NCI-H345 (cell line): ENCODE measurements around the gene CACNA1G.

Experiments
- DNase-seq: peaks from one replicate; lab custom pipeline; 2025; lab: John Stamatoyannopoulos, UW

CACNA1G gene

GRCh38 chr17:50533720-50534148 lies 26.8 kb upstream of the CACNA1G start:
- peak; percentile 19 for DNase-seq

GRCh38 chr17:50534222-50534978 lies 26.1 kb upstream of the CACNA1G start:
- DNase-seq = no peak

- no peak for DNase-seq
Observed at GRCh38 chr17:50534979-50535326, 25.6 kb upstream of the CACNA1G start.

- DNase-seq = no peak
Observed at GRCh38 chr17:50535407-50535806, 25.1 kb upstream of the CACNA1G start.

- no peak for DNase-seq
Observed at GRCh38 chr17:50536683-50537646, 23.6 kb upstream of the CACNA1G start.

- no peak for DNase-seq
Observed at GRCh38 chr17:50537721-50538548, 22.6 kb upstream of the CACNA1G start.

GRCh38 chr17:50538549-50539410 lies 21.7 kb upstream of the CACNA1G start:
- DNase-seq = no peak

- DNase-seq = peak; percentile 14
Observed at GRCh38 chr17:50539762-50540559, 20.6 kb upstream of the CACNA1G start.

- DNase-seq = no peak
Observed at GRCh38 chr17:50540560-50541401, 19.7 kb upstream of the CACNA1G start.

- DNase-seq = no peak
Observed at GRCh38 chr17:50541402-50541715, 19.2 kb upstream of the CACNA1G start.

- DNase-seq = peak; percentile 90
Observed at GRCh38 chr17:50541716-50542688, 18.5 kb upstream of the CACNA1G start.

- no peak for DNase-seq
Observed at GRCh38 chr17:50542795-50543774, 17.4 kb upstream of the CACNA1G start.

GRCh38 chr17:50544516-50544915 lies 16.0 kb upstream of the CACNA1G start:
- DNase-seq = no peak

GRCh38 chr17:50545311-50545710 lies 15.2 kb upstream of the CACNA1G start:
- DNase-seq = no peak

- no peak for DNase-seq
Observed at GRCh38 chr17:50546701-50547034, 13.8 kb upstream of the CACNA1G start.

- DNase-seq = peak; percentile 88
Observed at GRCh38 chr17:50547035-50547735, 13.3 kb upstream of the CACNA1G start, which contains the start of gene SPATA20. Gene SPATA20 (plus strand): TSS chr17:50547174. CDS start chr17:50547209, 35 bp downstream.

GRCh38 chr17:50547736-50548083 lies 12.8 kb upstream of the CACNA1G start:
- DNase-seq = no peak
